H1 (cell line): ENCODE measurements around the gene SUPT20HL1. TPM values are rescaled to one million over a fixed set of nuclear protein-coding genes. Genes with fewer than 3 reads are reported as not detected.

Experiments used
- CTCF ChIA-PET: fragments of 300-600 bp; sonication (Branson Sonifier 250); formaldehyde crosslinking; loops from one replicate; lab custom pipeline; 2021; ENCODE audit not compliant: partially characterized antibody; lab: Charles Lee
- POLR2A ChIA-PET: fragments of 300-600 bp; sonication (Branson Sonifier 250); formaldehyde crosslinking; loops from one replicate; lab custom pipeline; 2021; ENCODE audit warnings: inconsistent platforms; ENCODE audit not compliant: partially characterized antibody; lab: Charles Lee
- DNase-seq, 2 experiments: peaks; one replicate each; pipeline versions ENCODE4 v3.0.0 to v3.0.0-alpha.2; 2010 to 2022; ENCODE audit warnings: low spot score in 2 of 2, low read depth in 1 of 2, mixed read lengths in 1 of 2
- FAIRE-seq: peaks from 2 replicates; lab custom pipeline; 2011; peaks lifted over from hg19 to GRCh38; lab: Jason Lieb, UNC
- H2AFZ ChIP-seq: 2 replicates; pipeline ENCODE4 v1.8.1; 2012; ENCODE audit warnings: low read length, inconsistent platforms
- H2AK5ac ChIP-seq: 2 replicates; pipeline ENCODE4 v1.6.1; 2013; ENCODE audit warnings: low read depth, low read length
- H2BK120ac ChIP-seq: replicated peaks from 2 replicates; pipeline ENCODE3; 2013; ENCODE audit warnings: low read depth, low read length, inconsistent platforms
- H2BK12ac ChIP-seq: 2 replicates; pipeline ENCODE4 v1.6.1; 2013; ENCODE audit warnings: low read depth, low read length
- H2BK15ac ChIP-seq: 2 replicates; pipeline ENCODE4 v1.6.1; 2013; ENCODE audit warnings: low read length
- H2BK20ac ChIP-seq: 2 replicates; pipeline ENCODE4 v1.6.1; 2013; ENCODE audit warnings: low read length
- H2BK5ac ChIP-seq: 2 replicates; pipeline ENCODE4 v1.6.1; 2013; ENCODE audit warnings: low read depth, low read length
- H3K14ac ChIP-seq: 2 replicates; pipeline ENCODE4 v1.6.1; 2013; ENCODE audit warnings: inconsistent platforms; ENCODE audit not compliant: insufficient read length
- H3K18ac ChIP-seq: 2 replicates; pipeline ENCODE4 v1.6.1; 2013; ENCODE audit warnings: low read length; ENCODE audit errors: extremely low read depth
- H3K23ac ChIP-seq: 2 replicates; pipeline ENCODE4 v1.6.1; 2013; ENCODE audit warnings: inconsistent platforms; ENCODE audit not compliant: insufficient read length
- H3K23me2 ChIP-seq: 2 replicates; pipeline ENCODE4 v1.6.1; 2013; ENCODE audit warnings: low read depth, low read length
- H3K27ac ChIP-seq: 2 replicates; pipeline ENCODE4 v1.6.1; 2011; ENCODE audit warnings: low read depth, low read length, inconsistent platforms
- H3K27me3 ChIP-seq, 4 experiments: replicated peaks in 1 of 4; 1 replicate in 1 of 4; 2 replicates in 3 of 4; pipeline versions ENCODE4 v1.6.1 to v1.8.1; 2011 to 2013; ENCODE audit warnings: low read length in 3 of 4, mild to moderate bottlenecking in 3 of 4, inconsistent platforms in 2 of 4, mixed read lengths in 2 of 4, moderate library complexity in 1 of 4; ENCODE audit not compliant: control insufficient read depth in 3 of 4, insufficient read depth in 3 of 4; ENCODE audit errors: extremely low read depth in 1 of 4
- H3K36me3 ChIP-seq, 4 experiments: 2 replicates each; pipeline versions ENCODE4 v1.6.1 to v1.8.1; 2011 to 2013; ENCODE audit warnings: mild to moderate bottlenecking in 4 of 4, low read length in 3 of 4, moderate library complexity in 2 of 4, control low read depth in 1 of 4, inconsistent platforms in 1 of 4; ENCODE audit not compliant: insufficient read depth in 4 of 4, control insufficient read depth in 2 of 4
- H3K4ac ChIP-seq: replicated peaks from 2 replicates; pipeline ENCODE3; 2013; ENCODE audit warnings: low read length, low read depth, mixed read lengths, inconsistent platforms; ENCODE audit not compliant: insufficient read length
- H3K4me1 ChIP-seq, 4 experiments: replicated peaks in 1 of 4; 1 replicate in 1 of 4; 2 replicates in 3 of 4; pipeline versions ENCODE4 v1.6.1 to v1.8.1; 2011 to 2013; ENCODE audit warnings: low read length in 3 of 4, inconsistent platforms in 2 of 4, mixed read lengths in 1 of 4; ENCODE audit not compliant: insufficient read depth in 4 of 4, control insufficient read depth in 3 of 4
- H3K4me2 ChIP-seq, 2 experiments: 2 replicates each; pipeline versions ENCODE4 v1.6.1 to v1.8.1; 2011 to 2013; ENCODE audit warnings: low read depth in 2 of 2, low read length in 2 of 2, control low read depth in 1 of 2, inconsistent platforms in 1 of 2, mild to moderate bottlenecking in 1 of 2; ENCODE audit not compliant: insufficient read depth in 1 of 2
- H3K4me3 ChIP-seq, 4 experiments: fragments of 200-600, 300-600 bp in 1 of 4; sonication (generic), shearing (Covaris generic), sonication (Bioruptor Twin) in 1 of 4; 2 replicates each; pipeline versions ENCODE4 v1.5.1 to v1.8.1; 2011 to 2016; ENCODE audit warnings: low read length in 4 of 4, low read depth in 3 of 4, control low read depth in 2 of 4, inconsistent platforms in 2 of 4, mild to moderate bottlenecking in 2 of 4, mixed read lengths in 1 of 4, moderate library complexity in 1 of 4; ENCODE audit not compliant: insufficient read depth in 2 of 4; ENCODE audit errors: extremely low read depth in 1 of 4
- H3K56ac ChIP-seq: replicated peaks from 2 replicates; pipeline ENCODE3; 2013; ENCODE audit warnings: low read depth, mild to moderate bottlenecking, mixed read lengths, low read length, inconsistent platforms; ENCODE audit not compliant: insufficient read length
- H3K79me1 ChIP-seq: 2 replicates; pipeline ENCODE4 v1.6.1; 2013; ENCODE audit warnings: low read depth, low read length, control low read depth
- H3K79me2 ChIP-seq, 2 experiments: 2 replicates each; pipeline versions ENCODE4 v1.6.1 to v1.8.1; 2012 to 2013; ENCODE audit warnings: low read length in 2 of 2, mild to moderate bottlenecking in 2 of 2, inconsistent platforms in 1 of 2; ENCODE audit not compliant: insufficient read depth in 2 of 2, control insufficient read depth in 1 of 2
- H3K9ac ChIP-seq, 4 experiments: replicated peaks in 1 of 4; 1 replicate in 1 of 4; 2 replicates in 3 of 4; pipeline versions ENCODE4 v1.6.1 to v1.8.1; 2011 to 2013; ENCODE audit warnings: low read depth in 3 of 4, low read length in 3 of 4, control low read depth in 2 of 4, mild to moderate bottlenecking in 2 of 4, moderate library complexity in 2 of 4, inconsistent platforms in 1 of 4; ENCODE audit errors: extremely low read depth in 1 of 4
- H3K9me3 ChIP-seq, 2 experiments: 2 replicates each; pipeline versions ENCODE4 v1.6.1 to v1.8.1; 2012 to 2013; ENCODE audit warnings: mild to moderate bottlenecking in 2 of 2, moderate library complexity in 2 of 2, control low read depth in 1 of 2, inconsistent platforms in 1 of 2, low read depth in 1 of 2, low read length in 1 of 2, mixed read lengths in 1 of 2; ENCODE audit not compliant: insufficient read depth in 2 of 2
- H4K20me1 ChIP-seq, 2 experiments: replicated peaks in 1 of 2; 2 replicates each; pipeline versions ENCODE3 to v1.8.1; 2011 to 2013; ENCODE audit warnings: inconsistent platforms in 2 of 2, low read length in 2 of 2, mild to moderate bottlenecking in 1 of 2; ENCODE audit not compliant: insufficient read depth in 2 of 2, control insufficient read depth in 1 of 2
- H4K5ac ChIP-seq: 2 replicates; pipeline ENCODE4 v1.6.1; 2013; ENCODE audit warnings: low read length, low read depth, mixed read lengths, inconsistent platforms; ENCODE audit not compliant: insufficient read length
- H4K8ac ChIP-seq: 2 replicates; pipeline ENCODE4 v1.8.0; 2013; ENCODE audit warnings: mild to moderate bottlenecking, moderate library complexity, low read length, inconsistent platforms; ENCODE audit not compliant: insufficient read depth; ENCODE audit errors: extremely low read depth
- H4K91ac ChIP-seq: replicated peaks from 2 replicates; pipeline ENCODE3; 2013; ENCODE audit warnings: low read length, mixed read lengths, inconsistent platforms; ENCODE audit not compliant: insufficient read length
- CHD1 ChIP-seq: IDR thresholded peaks from 2 replicates; pipeline ENCODE4 v1.6.1; 2012; ENCODE audit warnings: low read depth, low read length, improper control_type of control experiment
- KDM5A ChIP-seq: fragments of 200-600 bp; IDR thresholded peaks from 2 replicates; pipeline ENCODE4 v1.7.1; 2012; ENCODE audit warnings: mild to moderate bottlenecking, low read length, inconsistent platforms, mixed read lengths
- NANOG ChIP-seq: IDR thresholded peaks from 2 replicates; pipeline ENCODE4 v1.6.1; 2011; ENCODE audit warnings: low read length, low read depth, mild to moderate bottlenecking, inconsistent platforms; ENCODE audit not compliant: insufficient read depth, poor library complexity, severe bottlenecking
- SRF ChIP-seq: IDR thresholded peaks from 2 replicates; pipeline ENCODE4 v1.6.1; 2011; ENCODE audit warnings: mild to moderate bottlenecking, low read depth, low read length, moderate library complexity
- TAF7 ChIP-seq: optimal IDR thresholded peaks from 2 replicates; pipeline ENCODE3; 2011; ENCODE audit warnings: low read depth, mild to moderate bottlenecking, inconsistent platforms, low read length, moderate library complexity, borderline replicate concordance
- WGBS, 2 experiments: shearing (Covaris generic) in 1 of 2; methylation state at CpG; one replicate each; pipeline versions ENCODE4 v1.1.6 to v1.1.7; 2013 to 2015; ENCODE audit warnings: low lambda C conversion rate in 2 of 2, mixed read lengths in 2 of 2, inconsistent platforms in 1 of 2, low coverage in 1 of 2, missing lambda C conversion rate in 1 of 2; ENCODE audit not compliant: insufficient replicate concordance in 2 of 2, insufficient coverage in 1 of 2, insufficient read length in 1 of 2; ENCODE audit errors: extremely low coverage in 1 of 2, missing lambda C conversion rate in 1 of 2; 5-methylcytosine and 5-hydroxymethylcytosine counted together
- polyA plus RNA-seq, 7 experiments: library from polyadenylated mRNA; depleted of rRNA in 3 of 7; stranded (reverse) in 5 of 7; unstranded in 2 of 7; fragments of >200 nt in 5 of 7; fragments of 200-250 nt in 2 of 7; gene quantifications; 1 replicate in 5 of 7; 2 replicates in 1 of 7; 4 replicates in 1 of 7; pipeline versions ENCODE4 v1.2.1 to v1.2.3, GENCODE V29; 2011 to 2013; ENCODE audit warnings: missing spikeins in 2 of 7, mixed read lengths in 2 of 7
- total RNA-seq: library from RNA; stranded (reverse); fragmentation: NEBNext Ultra II Directional; extraction: Animal tissue kit (Norgen Biotek cat#: 25700); gene quantifications from 2 replicates; pipeline ENCODE4 v1.2.1, GENCODE V29; 2021

Gene SUPT20HL1
- total and polyA plus RNA-seq, 2 of the 8 experiments (the other 6 are each of a cell fraction or from before 2014, with no cell fraction given) = not detected

GRCh38 chrX:24376403-24376802 lies 16.0 kb downstream of the SUPT20HL1 start:
- no peak overlapping the region for H2BK12ac ChIP-seq
- ChIA-PET CTCF (no interaction called here), POLR2A (interaction anchor here (0.9 kb wide), 1 partner anchor 10 kb away, joined by 3 read pairs; no protein-coding TSS in a partner anchor)
- H3K23me2 ChIP-seq = peaks cover 5% of the 10 kb centered on the region; the same call in 1 of the 2 replicates
- H2BK5ac ChIP-seq = no peak overlapping the region
- H3K27ac ChIP-seq = no peak overlapping the region
- H3K4me3 ChIP-seq = no peak overlapping the region
- no peak overlapping the region for H4K5ac ChIP-seq
- no peak overlapping the region for H3K18ac ChIP-seq
- H2BK20ac ChIP-seq = no peak overlapping the region
- H3K4ac ChIP-seq = no peak overlapping the region
- H3K9me3 ChIP-seq = no peaks in the 10 kb centered on the region
- H3K79me2 ChIP-seq = no peaks in the 10 kb centered on the region
- WGBS, 2 experiments = 96% methylated on average over 3 of the region's 3 CpGs; no CpG with 5 or more reads in 1 of the 2 experiments
- H2AK5ac ChIP-seq = no peak overlapping the region
- no peak for DNase-seq
- no peak overlapping the region for H2AFZ ChIP-seq
- H3K4me2 ChIP-seq = no peak overlapping the region
- H3K23ac ChIP-seq = no peak overlapping the region
- peaks cover 4 to 25% (median 16%) of the 10 kb centered on the region in 4 experiments; a peak in 5 of 7 replicates for H3K4me1 ChIP-seq
- no peaks in the 10 kb centered on the region for H3K36me3 ChIP-seq
- H3K27me3 ChIP-seq = peaks cover 0 to 7% (median 4%) of the 10 kb centered on the region in 4 experiments; a peak in 3 of 7 replicates
- no peak for FAIRE-seq
- H4K8ac ChIP-seq = no peak overlapping the region
- H3K14ac ChIP-seq = no peak overlapping the region
- H2BK15ac ChIP-seq = no peak overlapping the region
- H4K20me1 ChIP-seq = no peaks in the 10 kb centered on the region
- H3K9ac ChIP-seq = no peak overlapping the region
- no peak overlapping the region for H3K56ac ChIP-seq
- H4K91ac ChIP-seq = no peak overlapping the region
- H3K79me1 ChIP-seq = no peaks in the 10 kb centered on the region
- no peak overlapping the region for H2BK120ac ChIP-seq
- TF ChIP-seq TAF7 = no peak
- TF ChIP-seq NANOG = no peak
- no peak for TF ChIP-seq SRF
- TF ChIP-seq CHD1 = no peak
- TF ChIP-seq KDM5A = no peak
